WERI-Rb-1 (cell line): ENCODE results near the gene FIG4.

Experiments used
- DNase-seq: peaks from one replicate; pipeline ENCODE4 v3.0.0-alpha.2; 2020
- H3K27ac ChIP-seq: fragments of 250-450 bp; sonication (Bioruptor Pico); 2 replicates; pipeline ENCODE4 v1.5.1; 2020; ENCODE audit warnings: mild to moderate bottlenecking, moderate library complexity
- H3K27me3 ChIP-seq: fragments of 250-450 bp; sonication (Bioruptor Pico); 2 replicates; pipeline ENCODE4 v1.5.1; 2021; ENCODE audit warnings: mild to moderate bottlenecking, low read depth, moderate library complexity; ENCODE audit not compliant: insufficient read depth, severe bottlenecking
- H3K36me3 ChIP-seq: fragments of 250-450 bp; sonication (Bioruptor Pico); 2 replicates; pipeline ENCODE4 v1.5.1; 2020; ENCODE audit warnings: mild to moderate bottlenecking, moderate library complexity
- H3K4me3 ChIP-seq: 2 replicates; pipeline ENCODE4 v1.5.1; 2011; ENCODE audit warnings: low read depth, mild to moderate bottlenecking, control low read depth, low read length
- H3K9me3 ChIP-seq: fragments of 250-450 bp; sonication (Bioruptor Pico); 2 replicates; pipeline ENCODE4 v1.5.1; 2021; ENCODE audit warnings: mild to moderate bottlenecking, moderate library complexity; ENCODE audit not compliant: severe bottlenecking
- TF ChIP-seq, protein P1 (sequence below): IDR thresholded peaks from 2 replicates; pipeline ENCODE4 v1.5.1; 2011; ENCODE audit warnings: low read depth, mild to moderate bottlenecking, control low read depth, inconsistent platforms, low read length

FIG4 gene

DNA sequence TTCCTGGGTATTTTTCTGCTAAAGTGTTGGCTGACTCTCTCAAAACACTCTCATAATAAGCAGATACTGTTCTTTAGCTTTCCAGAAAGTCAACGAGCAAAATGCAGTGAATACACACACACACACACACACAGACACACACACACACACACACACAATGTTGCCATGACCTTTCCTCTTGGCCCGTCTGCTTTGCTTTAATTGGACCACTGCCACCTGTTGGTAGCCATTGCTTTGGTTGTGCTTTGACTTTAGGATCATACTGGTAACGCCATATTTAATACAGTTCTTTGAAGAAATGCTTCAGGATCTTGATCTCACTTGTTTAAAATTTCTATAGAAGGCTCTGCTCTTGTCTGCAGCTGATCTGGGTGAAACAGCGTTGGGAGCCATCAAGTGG is 4.4 kb downstream of the FIG4 start:
- no peak overlapping the region for H3K4me3 ChIP-seq
- DNase-seq: no peak
- no peaks in the 10 kb centered on the region for H3K27me3 ChIP-seq
- H3K36me3 ChIP-seq: peaks cover 8% of the 10 kb centered on the region; the same call in 1 of the 2 replicates
- TF ChIP-seq, protein P1, sequence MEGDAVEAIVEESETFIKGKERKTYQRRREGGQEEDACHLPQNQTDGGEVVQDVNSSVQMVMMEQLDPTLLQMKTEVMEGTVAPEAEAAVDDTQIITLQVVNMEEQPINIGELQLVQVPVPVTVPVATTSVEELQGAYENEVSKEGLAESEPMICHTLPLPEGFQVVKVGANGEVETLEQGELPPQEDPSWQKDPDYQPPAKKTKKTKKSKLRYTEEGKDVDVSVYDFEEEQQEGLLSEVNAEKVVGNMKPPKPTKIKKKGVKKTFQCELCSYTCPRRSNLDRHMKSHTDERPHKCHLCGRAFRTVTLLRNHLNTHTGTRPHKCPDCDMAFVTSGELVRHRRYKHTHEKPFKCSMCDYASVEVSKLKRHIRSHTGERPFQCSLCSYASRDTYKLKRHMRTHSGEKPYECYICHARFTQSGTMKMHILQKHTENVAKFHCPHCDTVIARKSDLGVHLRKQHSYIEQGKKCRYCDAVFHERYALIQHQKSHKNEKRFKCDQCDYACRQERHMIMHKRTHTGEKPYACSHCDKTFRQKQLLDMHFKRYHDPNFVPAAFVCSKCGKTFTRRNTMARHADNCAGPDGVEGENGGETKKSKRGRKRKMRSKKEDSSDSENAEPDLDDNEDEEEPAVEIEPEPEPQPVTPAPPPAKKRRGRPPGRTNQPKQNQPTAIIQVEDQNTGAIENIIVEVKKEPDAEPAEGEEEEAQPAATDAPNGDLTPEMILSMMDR: peak; percentile 21; the same call in 1 of the 2 replicates
- H3K27ac ChIP-seq: no peak overlapping the region
- H3K9me3 ChIP-seq: no peaks in the 10 kb centered on the region

DNA sequence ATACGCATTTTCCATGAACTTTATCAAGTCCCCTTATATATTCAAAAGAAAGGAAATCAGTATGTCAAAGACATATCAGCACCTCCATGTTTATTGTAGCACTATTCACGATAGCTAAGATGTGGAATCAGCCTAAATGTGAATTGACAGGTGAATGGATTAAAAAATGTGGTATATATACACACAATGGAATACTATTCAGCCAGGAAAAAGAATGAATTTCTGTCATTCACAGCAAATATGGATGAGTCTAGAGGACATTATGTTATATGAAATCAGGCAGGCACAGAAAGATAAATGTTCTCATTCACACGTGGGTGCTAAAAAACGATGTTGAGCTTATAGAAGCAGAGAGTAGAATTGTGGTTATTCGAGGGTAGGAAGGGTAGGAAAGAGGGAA is 5.3 kb downstream of the FIG4 start:
- TF ChIP-seq, protein P1: no peak
- Histone ChIP-seq H3K9me3 (no peaks in the 10 kb centered on the region), H3K36me3 (peaks cover 8% of the 10 kb centered on the region; the same call in 1 of the 2 replicates), H3K27me3 (no peaks in the 10 kb centered on the region), H3K27ac (no peak overlapping the region), H3K4me3 (no peak overlapping the region)
- no peak for DNase-seq

DNA sequence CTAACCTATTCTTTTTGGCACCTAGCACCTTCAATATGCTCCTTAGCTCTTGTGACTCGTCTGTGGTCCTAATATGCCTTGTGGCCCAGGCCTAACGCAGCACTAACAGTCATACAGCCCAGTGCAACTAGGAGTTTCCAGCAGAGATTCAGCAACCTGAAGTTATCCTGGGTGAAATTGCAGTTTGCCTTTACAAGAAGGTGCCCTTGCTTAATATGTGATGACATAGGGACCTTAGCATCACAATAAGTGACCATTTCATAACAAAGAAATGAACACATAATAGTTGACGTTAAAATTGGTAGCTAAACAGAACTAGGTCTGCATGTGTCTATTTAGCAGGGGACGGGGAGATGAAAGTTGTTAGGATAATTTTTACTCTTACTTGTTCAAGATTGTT is 10.1 kb downstream of the FIG4 start:
- H3K36me3 ChIP-seq: peaks cover 2% of the 10 kb centered on the region; the same call in 1 of the 2 replicates
- no peaks in the 10 kb centered on the region for H3K9me3 ChIP-seq
- DNase-seq: no peak
- H3K27ac ChIP-seq: no peak overlapping the region
- H3K4me3 ChIP-seq: no peak overlapping the region
- no peaks in the 10 kb centered on the region for H3K27me3 ChIP-seq
- TF ChIP-seq, protein P1: no peak

DNA sequence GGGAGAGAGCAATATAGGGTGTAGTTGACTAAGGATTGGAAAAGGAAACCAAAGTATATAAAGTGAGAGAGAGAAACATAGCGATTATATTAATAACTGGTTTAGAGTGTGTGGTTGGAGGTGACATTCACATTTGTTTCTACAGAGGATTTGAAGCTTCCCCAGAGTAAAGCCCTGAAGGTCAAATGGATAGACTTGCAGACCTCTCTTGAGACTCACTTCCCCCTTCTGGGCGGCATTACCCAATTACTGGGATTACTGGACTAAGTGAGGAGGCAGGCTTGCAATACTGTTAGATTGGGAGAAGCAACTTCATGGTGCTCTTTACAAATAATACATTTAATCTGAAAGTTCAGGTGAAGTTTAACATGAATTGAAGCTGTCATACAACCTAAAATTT is 10.7 kb downstream of the FIG4 start:
- Histone ChIP-seq H3K27me3 (no peaks in the 10 kb centered on the region), H3K36me3 (no peaks in the 10 kb centered on the region), H3K9me3 (no peaks in the 10 kb centered on the region), H3K27ac (no peak overlapping the region), H3K4me3 (no peak overlapping the region)
- TF ChIP-seq, protein P1: no peak
- peak; percentile 51 for DNase-seq

DNA sequence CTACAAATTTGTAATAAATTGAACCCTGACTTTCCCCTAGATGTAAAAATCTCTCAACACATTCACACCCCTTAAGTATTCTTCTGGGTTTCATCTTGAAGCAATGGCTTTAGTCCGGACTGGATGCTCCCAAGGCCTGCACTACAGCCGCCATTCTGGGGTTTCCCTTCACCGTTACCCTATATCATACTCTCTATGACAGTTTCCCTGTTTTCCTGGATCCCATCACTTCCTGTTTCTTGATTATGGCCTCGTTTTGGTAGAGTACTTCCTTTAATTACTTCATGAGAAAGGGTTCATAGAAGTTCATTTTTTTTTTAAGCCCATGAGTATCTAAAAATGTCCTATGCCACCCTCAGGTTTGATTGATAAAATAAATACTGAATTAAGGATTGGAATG is 11.7 kb downstream of the FIG4 start:
- no peaks in the 10 kb centered on the region for H3K36me3 ChIP-seq
- H3K27me3 ChIP-seq: no peaks in the 10 kb centered on the region
- no peak for DNase-seq
- H3K4me3 ChIP-seq: no peak overlapping the region
- no peaks in the 10 kb centered on the region for H3K9me3 ChIP-seq
- TF ChIP-seq, protein P1: no peak
- no peak overlapping the region for H3K27ac ChIP-seq

DNA sequence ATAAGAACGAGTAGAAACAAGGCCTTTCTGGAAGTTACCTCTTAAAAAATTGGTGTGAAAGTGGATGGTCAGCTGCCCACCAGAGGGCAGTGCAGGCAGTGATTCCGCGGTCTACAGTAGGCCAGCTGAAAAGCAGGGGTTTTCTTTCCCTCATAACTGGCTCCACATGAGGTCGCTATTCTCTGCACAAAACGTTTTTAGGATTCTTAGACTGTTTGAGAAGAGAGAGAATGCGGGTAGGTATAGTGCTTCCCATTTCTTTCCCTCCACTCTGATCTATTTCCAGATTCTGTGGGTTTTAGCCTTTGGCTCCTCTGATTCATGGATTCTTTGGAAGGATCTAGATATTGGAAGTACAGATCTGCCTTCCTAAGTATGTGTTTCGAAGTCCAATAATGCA is 14.2 kb downstream of the FIG4 start:
- H3K36me3 ChIP-seq: no peaks in the 10 kb centered on the region
- H3K27me3 ChIP-seq: no peaks in the 10 kb centered on the region
- TF ChIP-seq, protein P1: peak; percentile 88
- DNase-seq: peak; percentile 74
- H3K4me3 ChIP-seq: no peak overlapping the region
- H3K27ac ChIP-seq: no peak overlapping the region
- no peaks in the 10 kb centered on the region for H3K9me3 ChIP-seq
